Measurements from ENCODE around the gene OR1L8. TPM values are rescaled to one million over a fixed set of nuclear protein-coding genes. Genes with fewer than 3 reads are reported as not detected.
"Not testable (repeated sequence)": the region's sequence is repeated elsewhere in the genome, so short reads cannot be mapped to it uniquely, and the experiment has no call there.

Gene OR1L8, protein sequence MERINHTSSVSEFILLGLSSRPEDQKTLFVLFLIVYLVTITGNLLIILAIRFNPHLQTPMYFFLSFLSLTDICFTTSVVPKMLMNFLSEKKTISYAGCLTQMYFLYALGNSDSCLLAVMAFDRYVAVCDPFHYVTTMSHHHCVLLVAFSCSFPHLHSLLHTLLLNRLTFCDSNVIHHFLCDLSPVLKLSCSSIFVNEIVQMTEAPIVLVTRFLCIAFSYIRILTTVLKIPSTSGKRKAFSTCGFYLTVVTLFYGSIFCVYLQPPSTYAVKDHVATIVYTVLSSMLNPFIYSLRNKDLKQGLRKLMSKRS
- total RNA-seq (2021; ENCODE audit: unreplicated experiment) (not detected), Bru-seq, nascent RNA (percentile 21 among the genes with signal in this experiment), BruChase-seq, experiment 1, labeled RNA remaining after a 2-hour chase (percentile 18 among the genes with signal in this experiment), BruChase-seq, experiment 2, labeled RNA remaining after a 6-hour chase (percentile 6 among the genes with signal in this experiment)
- not detected for polyA plus RNA-seq (2012; ENCODE audit: insufficient read length)
- long read RNA-seq: 0 reads

DNA sequence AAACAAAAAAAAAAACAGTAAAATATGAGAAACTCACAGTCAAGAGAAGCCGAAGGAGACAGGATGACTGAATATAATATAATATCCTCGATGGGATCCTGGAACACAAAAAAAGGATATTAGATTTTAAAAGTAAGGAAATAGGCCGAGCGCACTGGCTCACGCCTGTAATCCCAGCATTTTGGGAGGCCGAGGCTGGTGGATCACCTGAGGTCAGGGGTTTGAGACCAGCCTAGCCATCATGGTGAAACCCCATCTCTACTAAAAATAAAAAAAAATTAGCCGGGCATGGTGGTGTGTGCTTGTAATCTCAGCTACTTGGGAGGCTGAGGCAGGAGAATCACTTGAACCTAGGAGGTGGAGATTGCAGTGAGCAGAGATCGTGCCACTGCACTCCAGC is at the start of gene OR1L8:
Gene OR1L8, minus strand, starts transcription at position 101 of the 400 bp plus-strand sequence. CDS start 14,907 bp downstream, outside the sequence.
- H3K4me1 ChIP-seq (ENCODE audit: control insufficient read depth, insufficient read depth, low read length); H3K9me3 ChIP-seq (ENCODE audit: control insufficient read depth, insufficient read depth, low read depth, low read length); intact Hi-C loops (cut with micrococcal nuclease; ENCODE audit: unreplicated experiment); H3K27me3 ChIP-seq (ENCODE audit: control insufficient read depth, insufficient read depth, low read length); H3K27ac ChIP-seq (ENCODE audit: low read length); ATAC-seq; H3K36me3 ChIP-seq (ENCODE audit: control insufficient read depth, insufficient read depth, low read length); DNase-seq (ENCODE audit: low read depth, low spot score); CTCF ChIA-PET; H3K4me3 ChIP-seq (ENCODE audit: low read depth in 2 of 2, low read length in 2 of 2); in situ Hi-C loops (cut with HindIII; ENCODE audit: low pct_unique_long_range_greater_than_20kb, low sequenced_read_pairs); BruUV-seq (replicated peaks); POLR2A ChIA-PET: not testable (repeated sequence)

GRCh38 chr9:122619996-122620395 is 36.8 kb upstream of the OR1L8 start:
- intact Hi-C loops (cut with micrococcal nuclease; ENCODE audit: unreplicated experiment): no loop called here
- POLR2A ChIA-PET: no interaction called here
- H3K36me3 ChIP-seq (ENCODE audit: control insufficient read depth, insufficient read depth, low read length): no peaks in the 10 kb centered on the region

More at GRCh38 chr9:122619996-122620395, 36.8 kb upstream of the OR1L8 start:
- in situ Hi-C loops (cut with HindIII; ENCODE audit: low pct_unique_long_range_greater_than_20kb, low sequenced_read_pairs): no loop called here
- TF ChIP-seq REST (IDR thresholded peaks at IDR 0.05; ENCODE audit: insufficient read depth in 1 of 2, low read depth in 2 of 2, low read length in 1 of 2): no peak
- TF ChIP-seq SIN3A (IDR thresholded peaks at IDR 0.05; ENCODE audit: borderline replicate concordance, insufficient read depth, low read depth, low read length): no peak
- TF ChIP-seq, protein P1, sequence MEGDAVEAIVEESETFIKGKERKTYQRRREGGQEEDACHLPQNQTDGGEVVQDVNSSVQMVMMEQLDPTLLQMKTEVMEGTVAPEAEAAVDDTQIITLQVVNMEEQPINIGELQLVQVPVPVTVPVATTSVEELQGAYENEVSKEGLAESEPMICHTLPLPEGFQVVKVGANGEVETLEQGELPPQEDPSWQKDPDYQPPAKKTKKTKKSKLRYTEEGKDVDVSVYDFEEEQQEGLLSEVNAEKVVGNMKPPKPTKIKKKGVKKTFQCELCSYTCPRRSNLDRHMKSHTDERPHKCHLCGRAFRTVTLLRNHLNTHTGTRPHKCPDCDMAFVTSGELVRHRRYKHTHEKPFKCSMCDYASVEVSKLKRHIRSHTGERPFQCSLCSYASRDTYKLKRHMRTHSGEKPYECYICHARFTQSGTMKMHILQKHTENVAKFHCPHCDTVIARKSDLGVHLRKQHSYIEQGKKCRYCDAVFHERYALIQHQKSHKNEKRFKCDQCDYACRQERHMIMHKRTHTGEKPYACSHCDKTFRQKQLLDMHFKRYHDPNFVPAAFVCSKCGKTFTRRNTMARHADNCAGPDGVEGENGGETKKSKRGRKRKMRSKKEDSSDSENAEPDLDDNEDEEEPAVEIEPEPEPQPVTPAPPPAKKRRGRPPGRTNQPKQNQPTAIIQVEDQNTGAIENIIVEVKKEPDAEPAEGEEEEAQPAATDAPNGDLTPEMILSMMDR (IDR thresholded peaks at IDR 0.05): no peak
- H3K27ac ChIP-seq (ENCODE audit: low read length): no peak overlapping the region
- H3K4me1 ChIP-seq (ENCODE audit: control insufficient read depth, insufficient read depth, low read length): no peaks in the 10 kb centered on the region
- ATAC-seq (no peak), DNase-seq (ENCODE audit: low read depth, low spot score) (no peak)
- H3K9me3 ChIP-seq (ENCODE audit: control insufficient read depth, insufficient read depth, low read depth, low read length): no peaks in the 10 kb centered on the region
- H3K27me3 ChIP-seq (ENCODE audit: control insufficient read depth, insufficient read depth, low read length): no peaks in the 10 kb centered on the region
- CTCF ChIA-PET: no interaction called here
- H3K4me3 ChIP-seq (ENCODE audit: low read depth in 2 of 2, low read length in 2 of 2): no peak overlapping the region
- no TSS peak for BruUV-seq (replicated peaks)

All from Panc1 (cell line).